GM21367 (cell line): ENCODE measurements around the gene SIKE1.
"Not testable (repeated sequence)": the region's sequence is repeated elsewhere in the genome, so short reads cannot be mapped to it uniquely, and the experiment has no call there.

Experiments
- ATAC-seq: cut with Tn5 transposase; IDR thresholded peaks from one replicate; pipeline ENCODE4 v1.9.1; 2021; ENCODE audit not compliant: unreplicated experiment

SIKE1 gene

DNA sequence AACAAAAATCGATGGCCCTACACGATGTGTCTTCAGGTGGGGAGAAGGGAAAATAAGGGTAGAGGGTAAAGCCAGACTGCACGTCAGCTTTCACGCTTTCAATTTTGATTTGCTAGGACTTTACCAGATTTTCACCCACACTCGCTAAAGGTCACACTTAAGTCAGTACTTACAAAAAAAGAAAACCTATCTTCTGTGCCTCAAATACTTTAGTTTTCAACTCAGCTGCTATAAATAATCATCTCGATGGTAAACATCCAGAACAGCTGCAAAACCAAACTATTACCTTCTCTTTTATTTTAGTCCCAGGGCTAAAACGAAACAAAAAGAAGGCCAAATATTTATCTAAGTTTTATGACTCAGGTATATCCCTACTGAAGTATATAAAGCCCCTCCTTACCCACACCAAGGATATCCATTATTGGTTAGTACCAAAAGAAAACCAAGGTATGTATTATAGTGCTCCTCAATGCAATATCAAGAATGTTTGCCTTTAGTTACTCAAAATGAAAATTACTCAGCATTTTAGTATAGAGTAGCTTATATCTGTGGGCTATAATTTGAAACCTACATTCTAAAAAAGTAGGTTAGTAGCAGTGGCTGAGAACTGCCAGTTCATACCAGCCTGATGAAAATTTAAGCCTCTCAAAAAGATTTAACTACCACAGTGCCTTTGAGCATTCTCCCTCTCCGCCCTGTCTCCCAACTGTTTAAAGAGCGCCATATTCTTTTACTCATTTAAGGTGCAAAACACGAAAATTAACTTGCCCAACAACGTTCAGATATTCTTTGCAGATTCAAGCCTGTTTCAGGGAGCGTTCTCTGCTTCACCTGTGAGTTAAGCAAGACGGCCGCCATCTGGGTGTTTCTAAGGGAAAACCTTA lies 24.2 kb downstream of the SIKE1 start:
- peak; percentile 36 for ATAC-seq

DNA sequence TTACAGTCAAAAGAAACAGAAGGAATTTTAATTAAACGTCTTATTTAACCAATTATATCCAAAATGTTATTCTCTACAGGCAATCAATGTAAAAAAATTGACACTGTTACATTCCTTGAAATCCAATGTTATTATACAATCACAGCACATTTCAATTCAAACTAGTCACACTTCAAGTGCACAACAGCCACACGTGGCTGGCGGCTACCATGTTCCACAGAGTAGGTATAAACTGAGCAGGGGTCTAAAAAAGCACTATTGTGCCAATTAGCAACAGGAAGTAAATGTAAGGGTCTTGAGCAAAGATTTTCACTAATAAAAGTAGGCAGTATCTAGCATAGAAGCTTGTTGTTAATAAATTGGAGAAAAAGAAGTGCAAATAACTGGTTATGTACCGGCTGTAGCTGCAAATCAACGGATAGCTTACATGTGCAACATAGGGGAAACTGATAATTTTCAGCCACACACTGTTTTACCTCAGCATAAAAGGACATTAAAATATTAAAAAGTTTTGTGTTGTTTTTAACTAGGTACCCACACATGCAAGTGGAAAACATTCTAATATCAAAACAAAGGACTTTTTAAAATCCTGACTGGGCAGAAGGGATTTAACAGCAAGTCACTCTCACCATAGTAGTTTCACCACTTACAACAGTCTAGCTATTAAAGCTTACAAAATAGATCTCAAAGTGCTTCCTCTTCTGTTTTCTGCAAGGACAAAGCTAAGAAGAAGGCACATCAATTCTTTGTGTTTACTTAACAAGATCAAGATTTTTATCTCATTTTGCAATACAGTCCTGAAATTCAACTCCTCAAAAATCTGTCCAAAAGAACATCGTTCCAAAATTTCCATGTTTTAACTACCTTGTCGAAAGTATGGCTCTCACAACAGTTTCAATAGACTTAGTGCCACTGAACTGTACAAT lies 25.2 kb downstream of the SIKE1 start:
- ATAC-seq = no peak

DNA sequence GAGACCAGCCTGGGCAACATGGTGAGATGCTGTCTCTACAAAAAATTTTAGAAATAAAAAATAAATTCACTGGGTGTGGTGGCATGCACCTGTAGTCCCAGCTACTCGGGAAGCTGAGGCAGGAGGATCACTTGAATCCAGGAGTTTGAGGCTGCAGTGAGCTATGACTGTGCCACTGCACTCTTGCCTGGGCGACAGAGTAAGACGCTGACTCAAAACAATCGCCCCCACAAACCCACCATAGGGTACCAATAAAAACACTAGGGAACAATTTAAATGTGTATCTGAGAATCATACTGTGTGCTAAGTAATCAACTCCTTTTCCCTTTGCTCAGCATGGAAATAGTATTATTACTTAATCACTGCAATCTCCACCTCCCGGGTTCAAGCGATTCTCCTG lies 26.8 kb downstream of the SIKE1 start:
- not testable (repeated sequence) for ATAC-seq

DNA sequence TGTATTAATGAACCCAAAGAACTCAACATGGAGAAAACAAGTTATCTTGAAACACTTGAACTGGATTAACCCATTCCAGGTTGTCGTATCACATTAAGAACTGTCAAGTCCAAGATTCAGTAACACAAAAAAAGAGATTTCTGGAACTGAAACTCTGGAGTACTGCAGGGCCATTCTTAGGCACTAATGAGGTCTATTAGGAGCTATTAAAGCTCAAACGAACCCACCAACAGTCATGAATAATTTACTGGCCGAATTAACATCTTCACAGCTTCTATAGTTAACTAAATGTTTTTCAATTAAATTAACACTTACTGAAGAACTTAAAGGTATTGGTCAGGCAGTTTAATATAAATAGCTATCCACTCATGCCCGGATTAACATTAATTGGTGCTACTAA lies 27.3 kb downstream of the SIKE1 start:
- no peak for ATAC-seq

DNA sequence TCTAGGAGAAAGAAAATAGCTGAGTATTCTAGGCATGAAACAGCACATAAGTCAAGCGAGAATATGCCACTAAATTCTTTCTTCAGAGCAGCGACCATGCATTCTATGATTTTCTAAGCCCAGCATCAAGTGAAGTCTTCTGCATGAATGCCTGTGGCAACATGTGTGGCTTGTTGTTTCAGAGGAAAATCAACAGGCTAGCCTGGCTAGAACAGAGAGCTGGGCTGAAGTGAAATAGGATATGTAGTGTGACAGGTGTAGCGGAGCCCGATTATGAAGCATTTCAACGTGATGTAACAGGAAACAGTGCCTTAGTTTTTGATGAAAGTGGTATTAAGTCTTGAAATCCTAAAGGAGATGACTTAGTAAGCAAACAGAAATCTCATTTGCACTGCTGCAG lies 29.7 kb downstream of the SIKE1 start:
- no peak for ATAC-seq

DNA sequence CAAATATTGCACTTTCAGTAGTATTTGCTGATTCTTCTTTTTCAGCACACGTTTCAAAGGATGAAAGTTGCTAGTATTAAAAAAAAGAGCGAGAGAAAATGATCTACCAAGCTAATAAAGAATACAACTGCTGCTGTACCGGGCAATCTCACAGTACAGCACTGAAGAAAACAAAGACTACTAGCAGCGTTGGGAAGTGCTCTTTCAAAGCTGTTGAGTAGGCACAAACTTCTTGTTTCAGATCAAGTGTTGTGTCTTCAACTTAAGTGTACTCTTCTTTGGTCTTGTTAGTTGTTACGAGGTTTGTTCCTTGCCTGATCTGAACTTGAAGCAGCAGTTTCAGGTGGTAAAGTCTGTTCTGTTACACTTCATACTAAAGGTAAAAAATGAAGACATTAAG lies 30.6 kb downstream of the SIKE1 start:
- no peak for ATAC-seq

DNA sequence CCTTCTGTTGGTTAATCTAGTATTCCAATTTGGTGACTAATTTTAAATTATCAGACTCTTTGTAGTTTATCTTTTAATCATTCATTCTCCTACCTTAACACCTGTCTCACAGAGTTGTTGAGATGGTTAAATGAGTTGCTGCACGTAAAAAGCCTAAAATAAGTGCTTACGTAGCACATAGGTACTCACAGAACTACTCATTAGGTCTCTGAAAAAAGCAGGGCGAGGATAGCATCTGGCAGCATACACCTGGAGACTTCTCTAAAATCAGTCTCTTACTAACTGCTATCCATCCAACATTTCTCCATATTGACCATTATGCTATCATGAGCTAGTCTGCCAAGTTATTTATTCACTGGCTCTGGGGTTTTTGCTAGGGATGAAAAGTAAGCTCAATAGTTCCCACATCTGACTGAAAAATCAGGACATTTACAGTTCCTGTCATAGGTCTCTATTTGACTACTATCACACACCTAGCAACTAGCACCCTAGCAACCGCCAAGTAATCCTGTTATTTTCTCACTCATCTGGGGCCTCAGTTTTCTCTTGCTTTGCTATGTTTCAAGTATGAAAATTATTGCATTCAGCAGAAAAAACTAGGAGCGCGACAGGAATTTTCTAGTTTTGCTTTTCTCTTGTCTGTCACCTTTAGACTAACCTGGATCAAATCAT lies 33.9 kb downstream of the SIKE1 start:
- ATAC-seq = no peak

DNA sequence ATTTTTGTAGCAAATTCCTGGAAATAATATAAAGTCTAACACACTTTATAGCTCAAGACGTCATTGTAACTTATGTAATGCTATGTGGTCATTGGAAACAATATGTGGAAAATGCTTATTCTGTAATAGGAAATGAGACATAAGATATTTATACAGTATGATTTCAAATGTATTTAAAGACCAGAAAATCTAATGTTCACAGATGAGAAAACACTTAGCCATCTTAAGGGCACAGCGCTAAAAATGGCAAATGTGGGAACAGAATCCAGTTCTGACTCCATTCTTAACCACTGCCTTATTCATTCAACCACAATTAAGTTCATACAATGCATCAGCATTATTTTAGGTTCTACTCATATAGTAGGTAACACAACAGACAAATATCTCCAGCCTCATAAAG lies 35.2 kb downstream of the SIKE1 start:
- no peak for ATAC-seq

DNA sequence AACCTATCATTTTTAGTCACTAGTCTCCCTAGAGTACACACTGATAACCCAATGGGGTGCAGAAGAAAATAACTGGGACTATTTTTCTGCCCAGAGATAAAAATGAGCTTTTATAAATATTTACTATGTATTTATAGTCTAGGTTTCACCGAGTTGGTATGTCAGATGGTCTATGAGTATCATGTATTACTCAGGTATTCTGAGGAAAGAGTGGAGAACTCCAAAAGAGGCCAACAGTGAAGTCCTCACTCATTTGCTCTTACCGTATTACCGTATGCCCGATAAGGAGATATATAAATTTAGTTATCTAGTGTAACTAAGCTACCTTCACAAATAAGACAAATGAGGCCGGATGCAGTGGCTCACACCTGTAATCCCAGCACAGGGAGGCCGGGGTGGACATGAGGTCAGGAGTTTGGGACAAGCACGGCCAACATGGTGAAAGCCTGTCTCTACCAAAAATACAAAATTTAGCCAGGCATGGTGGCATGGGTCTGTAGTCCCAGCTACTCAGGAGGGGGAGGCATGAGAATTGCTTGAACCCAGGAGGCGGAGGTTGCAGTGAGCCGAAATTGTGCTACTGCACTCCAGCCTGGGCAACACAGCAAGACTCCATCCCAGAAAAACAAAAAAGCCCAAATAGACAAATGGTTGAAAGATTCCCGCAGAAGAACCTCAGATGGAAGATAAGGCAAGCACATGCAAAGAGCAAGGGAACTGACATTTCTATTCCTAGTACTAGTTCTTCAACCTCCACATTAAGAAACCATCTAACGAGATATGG lies 38.3 kb downstream of the SIKE1 start:
- no peak for ATAC-seq

DNA sequence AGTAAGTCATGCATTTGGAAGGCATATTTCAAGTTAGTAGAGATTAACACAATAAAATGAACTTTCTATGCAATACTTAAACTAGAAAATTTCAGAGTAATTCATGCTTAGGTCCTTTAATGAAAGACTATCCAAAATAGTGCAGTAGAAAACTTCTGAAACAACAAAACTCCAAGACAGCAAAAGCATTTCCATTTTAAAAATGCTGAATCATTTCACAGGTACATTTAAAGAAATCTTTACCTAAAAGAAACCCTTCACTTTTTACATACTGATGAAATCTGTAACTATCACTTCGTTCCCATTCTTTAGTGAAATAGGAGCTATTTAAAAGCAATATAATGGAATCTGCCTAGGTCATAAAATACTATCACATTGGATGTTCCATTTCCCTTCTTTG lies 40.2 kb downstream of the SIKE1 start:
- no peak for ATAC-seq

DNA sequence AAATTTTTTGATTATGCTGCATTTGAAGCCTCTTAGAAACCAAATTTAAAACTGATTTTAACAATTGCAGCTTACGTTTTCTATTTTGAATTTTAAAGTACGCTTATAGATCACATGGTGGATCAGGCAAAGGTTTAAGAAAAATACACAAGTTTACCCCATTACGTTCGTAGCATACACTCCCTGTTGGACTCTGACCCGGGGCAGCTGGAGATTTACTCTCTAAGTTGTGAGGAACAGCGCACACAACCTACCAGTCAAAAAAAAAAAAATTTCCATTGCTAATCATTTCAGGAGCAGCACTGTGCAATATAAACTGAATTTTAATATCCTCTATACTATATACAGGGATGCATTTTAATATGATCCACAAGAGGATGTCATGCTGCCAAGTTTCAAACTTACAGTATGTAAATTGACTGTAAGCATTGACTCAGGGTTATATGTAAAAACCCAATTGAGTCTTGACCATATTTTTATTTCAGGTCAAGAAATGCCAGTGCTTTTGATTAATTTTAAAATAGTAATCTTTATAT lies 43.1 kb downstream of the SIKE1 start:
- no peak for ATAC-seq

DNA sequence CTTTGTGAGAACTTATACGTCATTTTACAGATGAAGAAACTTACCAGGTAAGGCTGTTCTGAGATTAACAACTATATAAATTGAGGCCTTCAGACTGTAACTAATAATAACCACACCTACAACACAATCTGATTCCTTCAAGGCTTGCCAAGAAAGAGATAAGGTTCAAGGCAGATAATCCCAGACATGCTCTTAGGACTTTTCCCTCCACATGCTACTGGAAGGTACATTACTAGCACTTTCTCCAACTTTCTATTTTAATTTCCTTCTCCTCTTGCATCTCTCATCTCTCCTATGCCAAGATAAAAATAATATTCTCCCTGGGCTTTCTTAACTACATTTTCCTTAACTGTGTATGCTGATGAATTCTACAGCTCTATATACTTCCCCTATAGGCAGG lies 45.0 kb downstream of the SIKE1 start:
- no peak for ATAC-seq

DNA sequence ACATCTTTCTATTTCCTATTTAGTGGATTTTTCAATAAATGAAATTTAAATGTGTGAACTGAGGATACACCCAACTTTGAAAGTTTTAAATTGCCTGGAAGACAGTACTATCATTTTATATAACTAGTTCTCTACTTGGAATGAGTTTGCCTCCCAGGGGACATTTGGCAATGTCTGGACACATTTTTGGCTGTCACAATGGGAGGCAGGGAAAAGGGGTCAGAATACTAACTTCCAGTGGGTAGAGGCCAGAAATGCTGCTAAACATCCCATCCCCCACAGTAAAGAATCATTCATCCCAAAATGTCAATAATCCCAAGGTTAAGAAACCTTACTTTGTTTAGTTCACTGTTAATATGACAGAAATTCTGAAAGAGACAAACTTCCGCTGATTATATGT lies 50.7 kb downstream of the SIKE1 start:
- no peak for ATAC-seq

DNA sequence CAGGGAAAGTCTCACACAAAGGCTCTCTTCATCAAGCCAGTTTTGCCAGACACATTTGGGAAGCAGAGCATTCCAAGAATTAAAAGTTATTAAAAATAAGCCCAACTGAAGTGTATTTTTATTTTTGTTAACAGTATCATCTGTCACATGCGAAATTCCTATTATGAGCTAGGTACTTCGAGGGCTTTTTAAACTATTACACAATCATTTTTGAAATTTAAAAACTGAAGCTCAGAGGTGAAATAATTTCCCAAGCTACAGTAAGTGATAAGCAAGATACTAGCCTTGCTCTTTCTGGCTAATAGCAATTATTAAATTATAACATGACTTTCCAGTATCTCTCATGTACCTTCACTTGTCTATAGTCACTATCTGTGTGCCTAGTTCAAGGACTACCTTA lies 51.9 kb downstream of the SIKE1 start:
- no peak for ATAC-seq

DNA sequence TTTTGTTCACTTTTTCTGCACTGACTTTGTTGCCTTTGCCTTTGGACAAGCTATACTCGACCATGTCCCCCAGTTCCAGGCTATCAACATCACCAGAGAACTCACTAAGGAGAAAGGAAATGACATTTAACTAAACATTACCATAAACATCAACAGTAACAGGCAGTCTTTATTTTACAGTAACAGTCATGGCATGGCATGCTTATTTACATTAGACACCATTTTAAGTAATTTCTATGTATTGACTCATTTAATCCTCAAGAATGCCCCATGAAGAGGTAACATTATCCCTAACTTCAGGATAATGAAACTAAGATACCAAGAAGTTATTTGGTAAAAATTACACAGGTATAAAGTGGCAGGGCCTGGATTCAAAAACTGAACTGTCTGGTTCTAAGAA lies 55.3 kb downstream of the SIKE1 start:
- no peak for ATAC-seq

DNA sequence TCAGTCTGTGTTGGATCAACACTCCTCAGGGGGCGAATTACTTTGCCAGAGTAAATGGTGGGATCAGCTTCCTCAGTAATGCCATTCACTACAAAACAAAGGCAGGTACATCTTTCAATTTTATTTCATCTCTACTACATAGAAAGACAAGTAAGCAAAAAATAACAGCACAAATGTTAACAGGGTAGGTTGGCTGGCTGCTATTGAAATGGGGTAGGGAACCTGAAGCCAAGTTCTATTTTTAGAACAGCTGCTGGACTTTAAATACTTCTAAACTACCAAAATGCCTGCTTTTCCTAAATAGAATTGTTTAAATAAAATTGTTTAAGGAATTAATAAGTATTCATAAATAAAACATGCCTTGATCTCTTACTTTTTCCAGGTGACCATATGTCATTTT lies 56.6 kb downstream of the SIKE1 start:
- ATAC-seq = no peak

DNA sequence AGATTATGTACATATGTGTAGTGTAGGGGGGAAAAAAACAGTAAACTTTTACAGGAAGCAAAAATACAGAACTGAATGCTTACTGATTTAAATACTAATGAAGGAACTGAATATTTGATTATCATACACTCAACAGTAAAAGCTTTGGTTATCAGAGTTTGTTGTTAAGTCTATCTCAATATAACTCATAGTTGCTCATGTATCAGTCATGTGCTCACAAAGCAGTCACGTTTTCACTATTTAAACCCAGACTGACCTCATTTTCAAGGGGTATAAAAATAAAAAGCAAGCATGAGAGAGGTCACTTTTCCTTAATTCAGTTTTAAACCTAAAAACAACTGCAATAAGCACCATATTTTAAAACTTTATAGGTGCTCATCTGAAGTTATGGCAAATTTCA lies 57.0 kb downstream of the SIKE1 start:
- no peak for ATAC-seq

DNA sequence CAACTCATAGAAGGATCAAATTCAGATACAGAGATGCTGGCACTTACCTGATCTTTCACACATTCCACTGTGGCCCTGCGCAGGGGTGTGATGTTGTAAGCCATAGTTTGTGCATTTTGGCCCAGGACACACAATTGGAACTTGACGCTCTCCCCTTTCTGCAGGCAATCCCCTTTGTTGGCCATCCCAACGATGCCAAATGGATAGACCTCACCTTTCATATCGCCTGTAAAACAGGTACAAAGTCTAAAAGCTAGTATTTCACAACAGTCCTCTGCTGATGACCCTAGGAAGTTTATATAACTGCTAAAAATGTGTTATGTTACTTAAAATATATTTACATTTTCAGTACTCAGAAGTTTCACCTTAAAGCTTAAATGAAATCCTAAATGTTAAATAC lies 60.0 kb downstream of the SIKE1 start:
- ATAC-seq = no peak
